Stimulated activated CD4-positive, alpha-beta T cell treated with anti-CD3 and anti-CD28 coated beads, TNF-alpha, amount 100 ng/mL, for 1 hour (primary cell): ENCODE measurements around the gene FRMD4A.

Experiments used
- DNase-seq, 3 donors: peaks; one replicate each; pipeline ENCODE4 v3.0.0-alpha.2; 2020; ENCODE audit warnings: low read depth in 3 of 3, low spot score in 1 of 3

FRMD4A gene

DNA sequence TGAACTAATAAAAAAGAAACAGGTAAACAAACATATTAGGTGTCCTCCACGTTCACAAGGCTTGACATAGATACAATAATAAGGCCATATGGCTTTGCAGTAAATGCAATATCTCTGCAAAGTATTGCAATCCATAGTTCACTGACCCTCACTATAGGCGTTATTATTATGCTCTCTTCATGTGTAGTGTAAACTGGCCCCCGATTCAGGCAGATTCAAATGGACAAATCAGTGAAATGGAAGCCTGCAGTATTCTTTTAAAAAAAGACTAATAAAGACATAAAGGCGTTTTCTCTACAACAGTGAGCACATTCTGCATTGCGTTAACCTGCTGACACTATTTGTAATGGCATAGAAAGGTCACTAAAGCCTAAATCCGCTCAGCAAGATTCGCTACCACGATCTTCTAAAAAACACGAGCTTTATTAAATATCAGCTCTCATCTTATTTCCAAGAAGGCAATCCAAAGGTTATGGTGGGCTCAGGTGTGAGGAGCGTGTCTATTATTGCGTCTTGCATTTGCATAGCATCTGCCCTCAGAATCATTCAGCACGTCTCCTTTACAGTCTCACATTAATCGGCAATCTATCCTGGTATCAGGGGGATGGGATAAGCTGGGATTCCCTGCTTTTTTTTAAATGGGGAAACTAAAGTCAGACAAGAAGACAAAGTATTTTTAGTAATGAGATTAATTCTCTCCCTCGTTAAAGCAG is 36.2 kb downstream of the FRMD4A start:
- DNase-seq = no peak

DNA sequence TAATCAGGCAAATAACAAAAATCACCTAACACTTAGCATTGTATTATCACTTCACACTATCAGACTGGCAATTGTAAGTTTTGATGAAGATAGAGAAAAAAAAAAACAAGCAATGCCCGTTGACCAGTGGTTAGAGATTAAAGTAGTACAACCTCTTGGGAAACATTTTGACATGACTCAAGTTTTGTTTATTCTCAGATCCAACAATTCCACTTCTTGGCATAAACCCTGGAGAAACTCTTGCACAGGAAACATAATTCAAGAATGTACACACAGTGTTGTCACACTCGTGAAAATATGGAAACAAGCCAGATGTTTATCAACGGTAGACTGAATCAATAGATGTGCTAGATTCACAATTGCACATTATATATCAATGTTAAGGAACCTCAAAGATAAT is 37.2 kb downstream of the FRMD4A start:
- no peak for DNase-seq

- DNase-seq = no peak
These were observed 39.4 kb downstream of the FRMD4A start for GRCh38 chr10:14291296-14291695.

- DNase-seq = no peak
These were observed 44.7 kb downstream of the FRMD4A start for GRCh38 chr10:14285941-14286560.

- no peak for DNase-seq
These were observed 48.4 kb downstream of the FRMD4A start for GRCh38 chr10:14282276-14282675.

DNA sequence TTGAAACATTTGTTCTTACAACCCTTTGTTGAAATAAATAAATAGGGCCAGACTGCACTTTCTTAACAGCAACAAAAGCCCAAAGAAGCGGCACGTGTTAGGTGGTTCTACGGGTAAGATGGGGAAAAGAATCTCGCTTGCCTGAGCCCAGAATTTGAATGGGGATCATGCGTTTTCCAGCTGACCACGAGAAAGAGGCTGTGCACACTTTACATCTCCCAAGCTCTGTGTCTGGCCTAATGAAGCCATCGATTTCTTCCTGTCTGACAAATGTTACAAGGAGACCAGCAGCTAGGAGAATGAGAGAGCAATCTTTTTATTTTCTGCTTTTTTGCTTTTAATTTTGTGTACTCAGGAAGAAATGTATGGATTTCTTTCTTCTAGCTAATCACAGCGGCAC is 52.2 kb downstream of the FRMD4A start:
- no peak for DNase-seq

- DNase-seq = no peak
These were observed 54.5 kb downstream of the FRMD4A start for GRCh38 chr10:14276210-14276609.

DNA sequence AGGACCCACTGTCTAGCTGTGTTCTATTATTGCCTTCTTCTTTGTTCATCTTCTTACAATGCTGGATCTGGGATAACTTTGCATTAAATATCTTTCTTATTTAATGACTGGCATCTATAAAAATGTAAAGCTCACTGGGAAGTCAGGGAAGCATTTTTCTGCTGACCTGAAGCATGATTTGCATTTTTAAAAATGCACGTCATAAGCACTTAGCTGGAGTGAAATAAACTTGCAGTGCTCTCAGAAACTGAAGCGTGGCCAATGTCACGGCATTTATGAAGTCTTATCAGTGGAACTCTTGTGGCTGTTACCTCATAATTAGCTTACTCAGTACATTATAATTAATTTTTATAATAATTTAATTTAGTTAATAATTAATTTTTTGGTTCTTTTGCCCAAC is 59.1 kb downstream of the FRMD4A start:
- no peak for DNase-seq

- DNase-seq = no peak
These were observed 60.4 kb downstream of the FRMD4A start for GRCh38 chr10:14270370-14270769.

GRCh38 chr10:14265709-14266108 is 65.0 kb downstream of the FRMD4A start:
- DNase-seq = no peak

DNA sequence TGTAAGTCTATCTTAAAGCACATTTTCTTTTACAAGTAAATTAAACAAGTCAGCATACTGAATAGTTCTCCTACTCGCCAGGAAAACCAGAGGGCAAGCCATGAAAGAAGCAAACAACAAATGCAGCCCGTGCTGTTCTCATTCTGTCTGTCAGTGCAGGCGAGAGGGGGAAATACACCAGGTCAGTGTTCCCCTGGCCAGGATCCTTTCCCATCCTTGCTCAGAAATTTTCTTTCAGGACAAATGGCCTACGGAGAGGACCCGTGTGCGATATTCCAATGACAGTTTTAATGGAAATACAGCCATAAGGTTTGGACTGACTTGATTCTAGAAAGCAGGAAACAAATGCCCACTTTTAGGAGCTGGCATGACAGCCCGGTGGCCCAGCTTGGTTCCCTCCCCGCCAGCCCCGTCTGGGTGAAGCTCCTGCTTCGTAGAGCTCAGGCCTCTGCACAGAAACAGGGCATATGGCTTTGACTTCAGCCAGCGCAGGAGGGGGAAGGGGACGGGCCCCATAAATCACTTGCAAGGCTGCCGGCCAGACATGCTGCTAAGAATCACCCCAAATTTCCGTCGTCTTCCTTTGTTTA is 67.8 kb downstream of the FRMD4A start:
- DNase-seq = no peak

GRCh38 chr10:14261336-14261735 is 69.4 kb downstream of the FRMD4A start:
- DNase-seq = no peak

- DNase-seq = no peak
These were observed 70.8 kb downstream of the FRMD4A start for GRCh38 chr10:14259696-14260566.

DNA sequence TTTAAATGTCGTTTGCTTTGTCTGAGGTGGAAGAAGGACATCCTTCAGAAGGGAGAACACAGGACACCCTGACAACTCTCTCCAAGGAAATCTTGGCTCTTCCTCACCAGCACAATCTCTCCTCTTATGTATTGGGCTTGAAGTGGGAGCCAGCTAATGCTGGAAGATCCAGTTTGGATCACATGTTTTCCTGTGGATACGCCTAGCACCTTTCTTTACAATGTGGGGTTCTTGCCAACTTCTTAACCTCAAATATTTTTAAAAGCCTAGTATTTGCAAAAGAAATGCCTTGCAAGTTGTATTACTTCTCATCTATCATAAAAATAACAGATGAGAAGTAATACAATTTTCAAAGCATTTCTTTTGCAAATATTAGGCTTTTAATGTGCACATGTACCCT is 76.4 kb downstream of the FRMD4A start:
- no peak for DNase-seq

DNA sequence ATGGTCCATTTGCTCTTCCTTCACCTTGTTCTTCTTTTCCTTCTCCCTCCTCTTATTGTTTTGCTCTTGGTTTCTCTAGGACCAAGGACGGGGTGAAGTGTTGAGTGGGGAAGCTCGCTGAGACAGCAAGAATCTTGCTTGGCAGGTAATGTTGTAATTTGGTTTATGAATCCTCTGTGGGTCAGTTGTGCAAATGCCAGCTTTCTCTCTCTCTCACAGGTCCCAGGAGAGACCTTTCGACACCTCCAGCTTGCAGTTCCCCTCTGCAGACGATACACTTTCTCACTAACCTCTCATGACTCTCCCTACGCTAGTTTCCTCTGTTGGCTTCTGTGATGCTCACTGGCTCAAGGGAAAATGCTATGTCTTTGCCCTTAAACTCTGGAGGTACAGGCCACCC is 77.0 kb downstream of the FRMD4A start:
- DNase-seq = no peak

GRCh38 chr10:14253079-14253478 is 77.6 kb downstream of the FRMD4A start:
- no peak for DNase-seq

- no peak for DNase-seq
These were observed 80.1 kb downstream of the FRMD4A start for GRCh38 chr10:14250496-14251076.

- no peak for DNase-seq
These were observed 83.2 kb downstream of the FRMD4A start for GRCh38 chr10:14247377-14248116.

DNA sequence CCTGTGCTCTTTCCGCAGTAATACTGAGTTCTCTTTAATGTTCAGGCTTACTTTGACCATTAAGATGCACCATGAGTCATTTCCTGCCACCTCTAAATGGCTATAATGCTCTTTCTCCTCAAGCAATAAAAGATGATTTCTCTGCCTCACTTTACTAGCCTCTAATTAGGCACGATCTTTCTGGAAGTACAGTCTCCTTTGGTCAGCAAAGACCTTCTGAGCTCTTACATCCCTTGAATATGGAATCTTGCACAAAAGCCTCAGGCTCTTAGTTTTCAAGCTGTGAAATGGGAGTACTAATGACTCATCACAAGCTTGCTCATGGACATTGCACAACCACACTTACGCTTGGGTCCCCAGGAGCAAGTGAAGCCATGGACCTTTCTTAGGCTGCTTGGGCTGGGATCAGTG is 85.9 kb downstream of the FRMD4A start:
- DNase-seq = no peak

GRCh38 chr10:14244147-14244546 is 86.6 kb downstream of the FRMD4A start:
- no peak for DNase-seq

GRCh38 chr10:14243221-14243620 is 87.5 kb downstream of the FRMD4A start:
- no peak for DNase-seq
